HFFc6 (cell line): ENCODE data around the gene ACTRT3. TPM values are rescaled to one million over a fixed set of nuclear protein-coding genes. Genes with fewer than 3 reads are reported as not detected.

Source experiments
- DNase-seq: peaks from one replicate; pipeline ENCODE4 v3.0.0-alpha.2; 2018
- H3K27ac Mint-ChIP-seq: 2 replicates; pipeline ENCODE4 v1.8.0; 2020; ENCODE audit warnings: mild to moderate bottlenecking, mixed read lengths
- H3K27me3 Mint-ChIP-seq: 2 replicates; pipeline ENCODE4 v1.8.0; 2021; ENCODE audit warnings: mild to moderate bottlenecking, moderate library complexity, mixed read lengths; ENCODE audit not compliant: insufficient read depth
- H3K36me3 Mint-ChIP-seq: 2 replicates; pipeline ENCODE4 v1.8.0; 2021; ENCODE audit warnings: low read depth, mixed read lengths
- H3K4me1 Mint-ChIP-seq: 2 replicates; pipeline ENCODE4 v1.8.0; 2020; ENCODE audit warnings: low read depth, mixed read lengths
- H3K4me3 Mint-ChIP-seq: 2 replicates; pipeline ENCODE4 v1.8.0; 2020; ENCODE audit warnings: mild to moderate bottlenecking, moderate library complexity, mixed read lengths
- H3K9me3 Mint-ChIP-seq: 2 replicates; pipeline ENCODE4 v1.8.0; 2020; ENCODE audit warnings: mild to moderate bottlenecking, mixed read lengths
- CTCF ChIP-seq: fragments of 200-600 bp; sonication (generic); IDR thresholded peaks from 2 replicates; pipeline ENCODE4 v1.5.0; 2021; ENCODE audit warnings: antibody characterized with exemption, mild to moderate bottlenecking
- long read RNA-seq: library from polyadenylated mRNA; unstranded; transcript quantifications from one replicate; pipeline ENCODE4 v2.0.0, GENCODE V29; 2019
- total RNA-seq, 6 experiments: library from RNA; stranded (reverse); fragmentation: NEBNext Ultra II Directional; extraction: Animal tissue kit (Norgen Biotek cat#: 25700); gene quantifications; 2 replicates in 1 of 6; 3 replicates in 5 of 6; pipeline ENCODE4 v1.2.3, GENCODE V29; 2021

Gene ACTRT3
- total RNA-seq = 1 to 10 TPM; 1.2 to 3.5 (median 1.7) TPM
- long read RNA-seq, transcript ACTRT3-201 (2 exons, 2,005 nt) = major isoform, 7 of 8 reads
- long read RNA-seq, partial matches to known transcripts = 0 of 8 reads
- long read RNA-seq, other reads (novel, unspliced or antisense) = 1 of 8 reads

- peak within 1 kb of the TSS; percentile 92 for H3K4me3 Mint-ChIP-seq
- peaks cover 28% of the 10 kb centered on the region for H3K4me1 Mint-ChIP-seq
- peaks cover 19% of the 10 kb centered on the region for H3K36me3 Mint-ChIP-seq
- peak; percentile 32 for DNase-seq
- peak within 1 kb of the TSS; percentile 91 for H3K27ac Mint-ChIP-seq
- no peak for TF ChIP-seq CTCF
- peaks cover 8% of the 10 kb centered on the region for H3K9me3 Mint-ChIP-seq
- peaks cover 7% of the 10 kb centered on the region for H3K27me3 Mint-ChIP-seq
Observed at GRCh38 chr3:169769287-169770181, at the start of gene ACTRT3. Gene ACTRT3 (minus strand): TSS chr3:169769561. CDS start chr3:169769520, 41 bp downstream.

DNA sequence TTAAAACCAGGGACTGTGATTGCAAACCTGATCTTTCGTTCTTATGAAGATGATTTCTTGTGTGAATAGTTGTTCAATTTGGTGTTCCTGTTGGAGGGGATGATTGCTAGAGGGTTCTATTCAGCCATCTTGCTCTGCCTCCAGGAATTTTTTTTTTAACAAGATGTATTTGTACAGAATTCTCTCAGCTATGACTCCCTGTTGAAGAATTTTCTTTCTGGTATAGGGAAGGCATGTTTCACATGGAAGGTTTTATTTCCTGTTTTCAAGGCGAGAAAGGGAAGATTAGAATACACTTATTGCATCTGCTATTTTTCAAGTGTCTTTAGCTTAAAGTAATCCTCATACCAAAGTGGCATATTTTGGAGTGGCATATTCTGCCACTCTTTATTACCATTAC lies 49.0 kb upstream of the ACTRT3 start:
- Mint-ChIP-seq H3K27ac (peak overlapping the region; percentile 17), H3K27me3 (peaks cover 2% of the 10 kb centered on the region), H3K36me3 (peaks cover 13% of the 10 kb centered on the region), H3K4me1 (peaks cover 22% of the 10 kb centered on the region), H3K4me3 (peak overlapping the region; percentile 6; the same call in 1 of the 2 replicates), H3K9me3 (peaks cover 15% of the 10 kb centered on the region)
- TF ChIP-seq CTCF = no peak
- peak; percentile 28 for DNase-seq

- no peak for DNase-seq
- Mint-ChIP-seq H3K4me3 (no peak overlapping the region), H3K27ac (no peak overlapping the region), H3K36me3 (peaks cover 13% of the 10 kb centered on the region), H3K27me3 (peaks cover 2% of the 10 kb centered on the region; the same call in 1 of the 2 replicates), H3K4me1 (peaks cover 42% of the 10 kb centered on the region), H3K9me3 (peaks cover 15% of the 10 kb centered on the region)
- TF ChIP-seq CTCF = no peak
Observed at GRCh38 chr3:169815590-169816150, 46.3 kb upstream of the ACTRT3 start.

DNA sequence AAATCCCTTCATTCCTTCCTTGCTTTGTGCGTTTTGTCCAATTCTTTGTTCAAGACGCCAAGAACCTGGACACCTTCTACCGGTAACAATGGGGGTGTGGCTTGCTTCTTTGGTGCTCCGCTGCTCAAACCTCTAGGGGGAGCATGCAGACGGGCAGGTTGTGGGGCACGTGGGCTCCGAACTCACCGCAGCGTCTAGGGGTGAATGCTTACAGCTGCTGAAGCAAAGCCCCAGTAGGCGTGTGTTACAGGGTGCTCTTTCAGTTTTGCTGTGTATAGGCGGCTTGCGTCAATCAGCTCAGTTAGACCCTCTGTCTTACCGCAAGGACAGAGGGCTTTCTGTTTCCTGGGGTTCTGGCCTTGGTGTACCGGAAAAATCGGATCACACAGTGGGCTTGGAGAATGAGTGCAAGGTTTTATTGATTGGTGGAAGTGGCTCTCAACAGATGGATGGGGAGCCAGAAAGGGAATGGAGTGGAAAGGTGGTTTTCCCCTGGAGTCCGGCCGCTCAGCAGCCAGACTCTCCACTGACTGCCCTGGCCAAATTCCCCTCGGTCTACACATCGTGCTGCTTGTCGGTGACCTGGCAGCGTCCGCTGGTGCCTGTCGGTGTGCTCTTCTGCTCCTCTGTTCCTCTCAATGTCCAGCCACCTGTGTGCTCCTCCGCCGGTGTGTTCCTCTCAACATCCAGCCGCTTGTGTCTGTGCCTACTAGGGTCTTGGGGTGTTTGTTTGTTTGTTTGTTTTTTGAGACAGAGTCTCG lies 44.6 kb upstream of the ACTRT3 start:
- Mint-ChIP-seq H3K27me3 (peaks cover 2% of the 10 kb centered on the region; the same call in 1 of the 2 replicates), H3K9me3 (peaks cover 15% of the 10 kb centered on the region), H3K4me1 (peaks cover 42% of the 10 kb centered on the region), H3K36me3 (peaks cover 13% of the 10 kb centered on the region), H3K4me3 (peak overlapping the region; percentile 87; the same call in 1 of the 2 replicates), H3K27ac (peak overlapping the region; percentile 82; the same call in 1 of the 2 replicates)
- TF ChIP-seq CTCF = no peak; the same call in 1 of the 2 replicates
- DNase-seq = no peak

GRCh38 chr3:169813278-169813677 lies 43.9 kb upstream of the ACTRT3 start:
- no peak for TF ChIP-seq CTCF

More at GRCh38 chr3:169813278-169813677, 43.9 kb upstream of the ACTRT3 start:
- Mint-ChIP-seq H3K4me3 (peak overlapping the region; percentile 87), H3K9me3 (peaks cover 15% of the 10 kb centered on the region), H3K36me3 (peaks cover 13% of the 10 kb centered on the region), H3K27me3 (peaks cover 2% of the 10 kb centered on the region; the same call in 1 of the 2 replicates), H3K27ac (peak overlapping the region; percentile 82), H3K4me1 (peaks cover 35% of the 10 kb centered on the region)
- no peak for DNase-seq
